Stimulated activated CD4-positive, alpha-beta T cell treated with anti-CD3 and anti-CD28 coated beads, TNF-alpha, amount 100 ng/mL, for 24 hours (primary cell): Measurements from ENCODE around the gene SLC9C1.

Experiments used
- DNase-seq, 3 experiments: peaks; one replicate each; pipeline ENCODE4 v3.0.0-alpha.2; 2020; ENCODE audit warnings: low read depth in 3 of 3

SLC9C1 gene

DNA sequence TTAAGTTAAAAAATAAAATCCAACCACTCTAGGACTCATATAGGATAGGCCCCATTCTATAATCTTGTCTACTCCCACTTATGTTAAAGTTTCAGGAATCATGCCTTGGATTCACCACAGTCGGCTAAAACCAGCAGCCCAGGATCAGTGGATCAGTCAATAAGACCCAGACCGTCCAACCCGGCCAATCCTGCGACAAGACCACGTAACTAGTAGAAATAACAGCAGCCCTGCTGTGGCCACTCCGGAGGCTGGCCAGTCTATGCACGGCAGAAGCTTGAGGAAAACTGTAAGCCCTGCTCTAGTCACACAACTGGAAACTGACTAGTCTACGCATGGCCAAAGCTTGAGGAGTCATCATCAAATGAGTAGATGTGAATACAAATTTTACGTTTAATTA, 12.8 kb upstream of the SLC9C1 start:
- DNase-seq: no peak

GRCh38 chr3:112304611-112305010, 10.6 kb upstream of the SLC9C1 start:
- no peak for DNase-seq

- no peak for DNase-seq
Observed at GRCh38 chr3:112303764-112304325, 9.8 kb upstream of the SLC9C1 start.

GRCh38 chr3:112302881-112303763, 9.1 kb upstream of the SLC9C1 start:
- DNase-seq: no peak

- no peak for DNase-seq
Observed at GRCh38 chr3:112302150-112302830, 8.3 kb upstream of the SLC9C1 start.

DNA sequence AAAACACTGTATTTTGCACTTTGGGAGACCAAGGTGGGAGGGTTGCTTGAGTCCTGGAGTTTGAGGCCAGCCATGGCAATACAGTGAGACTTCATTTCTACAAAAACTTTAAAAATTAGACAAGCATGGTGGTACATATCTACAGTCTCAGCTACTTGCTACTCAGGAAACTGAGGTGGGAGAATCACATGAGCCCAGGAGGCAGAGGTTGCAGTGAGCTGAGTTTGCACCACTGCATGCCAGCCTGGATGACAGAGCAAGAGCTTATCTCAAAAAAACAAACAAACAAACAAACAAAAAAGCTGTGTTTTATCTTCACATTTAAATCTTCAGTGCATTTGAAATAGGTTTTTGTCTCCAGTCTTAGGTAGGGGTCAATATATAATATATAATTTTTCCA, 4.8 kb upstream of the SLC9C1 start:
- no peak for DNase-seq

GRCh38 chr3:112297714-112298113, 3.7 kb upstream of the SLC9C1 start:
- DNase-seq: no peak

- no peak for DNase-seq
Observed at GRCh38 chr3:112289011-112289410, 5.0 kb downstream of the SLC9C1 start.

GRCh38 chr3:112280266-112280665, 13.8 kb downstream of the SLC9C1 start:
- no peak for DNase-seq

GRCh38 chr3:112273536-112273935, 20.5 kb downstream of the SLC9C1 start:
- DNase-seq: no peak

DNA sequence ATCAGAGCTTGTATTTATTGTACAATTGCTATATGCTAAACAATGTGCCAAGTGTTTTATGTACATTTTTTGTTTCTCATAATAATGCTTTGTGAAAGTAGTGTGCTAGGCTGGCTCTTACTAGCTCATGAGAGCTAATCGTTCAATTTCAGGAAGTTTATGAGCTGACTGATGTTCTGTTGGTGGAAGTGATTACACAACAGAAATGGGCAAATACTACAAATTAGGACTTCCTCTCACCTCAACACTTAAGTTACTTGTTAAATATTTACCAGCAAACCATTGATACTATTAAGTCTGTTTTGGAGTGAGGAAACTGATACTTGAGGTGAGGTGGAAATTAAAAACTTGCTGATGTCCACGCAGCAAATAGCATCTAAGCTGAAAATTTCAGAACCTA, 32.3 kb downstream of the SLC9C1 start:
- DNase-seq: no peak

DNA sequence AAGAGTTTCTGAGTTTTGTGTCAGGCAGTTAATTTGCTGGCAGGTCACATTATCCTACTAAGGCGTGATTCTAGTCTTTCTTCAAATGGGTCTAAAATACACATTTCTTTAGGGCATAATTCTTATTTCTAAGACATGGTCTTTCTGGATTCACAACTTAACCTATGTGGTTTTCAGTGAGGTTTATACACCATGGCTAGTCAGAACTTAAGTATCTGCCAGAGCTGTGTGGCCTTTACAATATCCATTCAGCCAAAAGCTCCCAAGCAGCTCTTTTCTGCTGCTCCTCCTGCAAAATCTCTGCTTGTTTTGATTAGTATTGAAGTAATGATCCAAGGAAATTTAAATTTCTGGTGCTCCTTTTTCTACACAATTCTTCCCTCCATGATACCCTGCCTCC, 33.5 kb downstream of the SLC9C1 start:
- no peak for DNase-seq

GRCh38 chr3:112253301-112253971, 40.6 kb downstream of the SLC9C1 start:
- no peak for DNase-seq

GRCh38 chr3:112247900-112248299, 46.1 kb downstream of the SLC9C1 start:
- DNase-seq: no peak

- no peak for DNase-seq
Observed at GRCh38 chr3:112247350-112247749, 46.7 kb downstream of the SLC9C1 start.

DNA sequence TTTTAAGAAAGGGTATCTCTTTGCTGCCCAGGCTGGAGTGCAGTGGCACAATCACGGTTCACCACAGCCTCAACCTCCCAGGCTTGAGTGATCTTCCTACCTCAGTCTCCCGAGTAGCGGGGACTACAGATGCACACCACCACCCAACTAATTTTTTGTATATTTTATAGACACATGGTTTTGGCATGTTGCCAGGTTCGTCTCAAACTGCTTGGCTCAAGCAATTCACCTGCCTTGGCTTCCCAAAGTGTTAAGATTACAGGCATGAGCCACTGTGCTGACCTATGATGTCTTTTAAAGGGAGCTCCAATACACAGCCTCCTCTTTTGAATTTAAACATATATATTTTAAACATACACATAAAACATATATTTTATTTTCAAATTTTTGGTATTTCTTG, 60.9 kb downstream of the SLC9C1 start:
- DNase-seq: no peak

- no peak for DNase-seq
Observed at GRCh38 chr3:112231727-112232126, 62.3 kb downstream of the SLC9C1 start.

- DNase-seq: no peak
Observed at GRCh38 chr3:112230033-112230432, 64.0 kb downstream of the SLC9C1 start.

DNA sequence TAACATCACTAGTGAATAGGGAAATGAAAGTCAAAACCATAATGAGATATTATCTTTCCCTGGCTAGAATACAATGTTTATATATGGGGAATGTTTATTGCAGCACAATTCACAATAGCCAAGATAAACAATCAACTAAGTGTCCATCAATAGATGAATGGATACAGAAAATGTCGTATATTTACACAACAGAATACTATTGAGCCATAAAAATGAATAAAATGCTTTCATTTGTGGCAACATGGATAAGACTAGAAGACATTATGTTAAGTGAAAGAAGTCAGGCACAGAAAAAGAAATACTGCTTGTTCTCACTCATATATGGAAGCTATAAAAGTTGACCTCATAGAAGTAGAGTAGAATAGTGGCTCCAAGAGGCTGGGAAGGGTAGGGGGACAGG, 65.2 kb downstream of the SLC9C1 start:
- no peak for DNase-seq

DNA sequence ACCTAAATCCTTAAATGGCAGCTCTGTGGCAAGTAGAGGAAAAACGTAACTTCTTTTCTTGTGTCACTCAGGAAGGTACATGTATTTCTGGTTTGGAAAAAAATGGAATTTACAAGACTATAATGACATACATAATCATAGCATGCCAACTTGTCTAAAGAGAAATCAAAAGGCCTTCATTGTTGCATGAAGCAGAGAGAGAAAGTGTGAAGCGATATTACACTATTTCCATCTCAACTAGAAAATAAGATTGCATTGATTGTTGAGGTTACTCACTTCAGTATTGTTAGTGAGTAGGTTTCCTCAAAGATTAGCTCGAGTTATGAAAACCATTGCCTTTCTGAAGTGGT, 93.7 kb downstream of the SLC9C1 start:
- DNase-seq: no peak

DNA sequence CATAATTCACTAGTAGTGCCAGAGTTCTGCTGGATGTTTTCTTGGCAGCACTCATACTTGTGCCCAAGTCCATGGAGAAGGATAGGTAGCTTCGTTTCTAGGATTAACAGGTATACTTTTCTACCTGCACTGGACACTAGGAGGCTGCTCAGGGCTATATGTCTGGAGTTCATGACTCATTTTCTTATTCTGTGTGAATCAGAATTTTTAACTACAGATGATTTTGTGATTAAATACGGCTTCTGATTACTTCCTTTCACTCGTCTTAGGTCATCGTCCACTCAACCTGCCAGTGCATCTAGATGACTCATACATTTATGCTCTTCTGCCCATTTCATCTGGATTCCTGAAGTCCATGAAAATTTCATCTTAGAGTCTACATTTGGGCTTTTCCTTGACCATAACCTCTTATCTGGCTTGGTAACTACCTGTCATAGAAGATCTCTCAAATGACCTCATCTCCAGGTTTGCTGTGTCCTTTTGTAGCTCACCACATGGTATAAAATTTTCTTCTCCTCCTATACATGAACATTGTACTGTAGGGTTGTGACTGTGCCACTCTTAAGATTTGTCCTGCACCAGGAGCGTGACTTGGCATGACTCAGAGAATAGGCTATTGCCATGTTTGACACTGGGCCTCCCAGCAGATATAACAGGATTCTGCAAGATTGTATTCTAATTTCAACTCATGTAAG, 94.2 kb downstream of the SLC9C1 start:
- no peak for DNase-seq

GRCh38 chr3:112197131-112197530, 96.9 kb downstream of the SLC9C1 start:
- no peak for DNase-seq
